ENCODE data around the gene LBX1. TPM values are rescaled to one million over a fixed set of nuclear protein-coding genes. Genes with fewer than 3 reads are reported as not detected.

The LBX1 gene
- total RNA-seq, 2 donors from 2014 or later: not detected

GRCh38 chr10:101246639-101247038 is 17.4 kb upstream of the LBX1 start:
- intact Hi-C loops (cut with DNase I): no loop called here
- no peak for DNase-seq (ENCODE audit: low spot score)

- intact Hi-C loops (cut with DNase I): no loop called here
- no peak for DNase-seq (ENCODE audit: low spot score)
These were observed 15.2 kb upstream of the LBX1 start for GRCh38 chr10:101244321-101245050.

- DNase-seq (ENCODE audit: low spot score): no peak
- intact Hi-C loops (cut with DNase I): no loop called here
These were observed 12.8 kb upstream of the LBX1 start for GRCh38 chr10:101241840-101242707.

- no peak for DNase-seq (ENCODE audit: low spot score)
These were observed 9.5 kb upstream of the LBX1 start for GRCh38 chr10:101238732-101239105.

GRCh38 chr10:101237982-101238731 is 8.9 kb upstream of the LBX1 start:
- intact Hi-C loops (cut with DNase I): no loop called here
- DNase-seq (ENCODE audit: low spot score): no peak

More at GRCh38 chr10:101238732-101239105, 9.5 kb upstream of the LBX1 start:
- intact Hi-C loops (cut with DNase I): no loop called here

- no peak for DNase-seq (ENCODE audit: low spot score)
- intact Hi-C loops (cut with DNase I): no loop called here
These were observed 8.1 kb upstream of the LBX1 start for GRCh38 chr10:101237081-101237981.

GRCh38 chr10:101236376-101237080 is 7.3 kb upstream of the LBX1 start:
- intact Hi-C loops (cut with DNase I): no loop called here
- no peak for DNase-seq (ENCODE audit: low spot score)

GRCh38 chr10:101235766-101236165 is 6.5 kb upstream of the LBX1 start:
- DNase-seq (ENCODE audit: low spot score): no peak
- intact Hi-C loops (cut with DNase I): no loop called here

GRCh38 chr10:101234333-101234732 is 5.1 kb upstream of the LBX1 start:
- intact Hi-C loops (cut with DNase I): no loop called here
- DNase-seq (ENCODE audit: low spot score): no peak

- intact Hi-C loops (cut with DNase I): no loop called here
- DNase-seq (ENCODE audit: low spot score): no peak
These were observed 4.6 kb upstream of the LBX1 start for GRCh38 chr10:101233863-101234262.

- no peak for DNase-seq (ENCODE audit: low spot score)
- intact Hi-C loops (cut with DNase I): no loop called here
These were observed 4.2 kb upstream of the LBX1 start for GRCh38 chr10:101233443-101233842.

GRCh38 chr10:101231912-101232689 is 2.8 kb upstream of the LBX1 start:
- intact Hi-C loops (cut with DNase I): loop anchor here in 1 of 2 donors (1.0 kb wide), 1 partner anchor 28 kb away; no protein-coding TSS in a partner anchor
- DNase-seq (ENCODE audit: low spot score): no peak

- no peak for DNase-seq (ENCODE audit: low spot score)
- intact Hi-C loops (cut with DNase I): loop anchor here in 1 of 2 donors (1.0 kb wide), 1 partner anchor 27 kb away; no protein-coding TSS in a partner anchor
These were observed 1.8 kb upstream of the LBX1 start for GRCh38 chr10:101231092-101231491.

- no peak for DNase-seq (ENCODE audit: low spot score)
- intact Hi-C loops (cut with DNase I): no loop called here
These were observed 1.1 kb upstream of the LBX1 start for GRCh38 chr10:101230183-101230917.

GRCh38 chr10:101228966-101229265 is 347 bp downstream of the LBX1 start:
- intact Hi-C loops (cut with DNase I): no loop called here
- no peak for DNase-seq (ENCODE audit: low spot score)

GRCh38 chr10:101228153-101228965 is 904 bp downstream of the LBX1 start:
- no peak for DNase-seq (ENCODE audit: low spot score)
- intact Hi-C loops (cut with DNase I): no loop called here
